GM18870 (cell line): ENCODE measurements around the gene SMIM45.
A peak's percentile ranks its signal among the peaks of the same experiment; 100 is the strongest.

Experiments
- ATAC-seq: cut with Tn5 transposase; IDR thresholded peaks from one replicate; pipeline ENCODE4 v1.9.1; 2021; ENCODE audit warnings: moderate library complexity; ENCODE audit not compliant: unreplicated experiment

The SMIM45 gene

DNA sequence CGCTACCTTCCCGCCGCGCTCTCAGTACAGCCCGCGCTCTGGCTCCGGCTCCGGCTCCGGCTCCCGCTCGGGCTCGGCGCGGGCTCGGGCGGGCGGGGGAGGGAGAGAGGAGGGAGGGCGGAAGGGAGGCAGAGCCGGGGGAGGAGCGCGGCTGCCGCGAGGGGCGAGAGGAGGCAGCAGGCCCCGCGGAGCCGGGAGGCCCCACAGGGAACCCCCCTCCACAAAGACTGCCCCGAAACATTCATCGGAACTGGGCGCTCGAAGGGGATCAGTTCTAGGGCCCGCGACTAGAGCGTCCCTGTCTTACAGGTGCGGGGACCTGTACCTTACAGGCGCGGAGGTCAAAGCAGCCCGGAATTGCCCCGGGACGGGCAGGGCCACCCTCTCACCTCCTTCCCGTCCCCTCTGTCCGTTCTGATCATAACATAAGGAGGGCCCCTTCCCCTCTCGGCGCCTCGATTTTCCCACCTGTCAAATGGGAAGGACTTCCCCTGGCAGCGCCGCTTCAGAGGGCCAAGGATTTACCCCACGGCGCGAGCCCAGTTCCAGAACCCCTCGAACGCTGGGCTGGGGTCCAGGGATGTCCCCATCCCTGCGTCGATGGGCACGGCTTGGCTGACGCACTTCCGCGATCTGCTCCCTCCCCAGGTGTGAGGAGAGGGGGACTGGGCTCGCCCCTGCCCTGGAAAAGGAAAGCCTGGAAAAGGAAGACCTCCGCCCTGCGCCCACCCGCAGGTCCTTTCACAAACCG lies 36.7 kb upstream of the SMIM45 start, which contains the start of gene SHISA8:
SHISA8 (minus strand) TSS at position 40 of the 751 bp plus-strand sequence. CDS start 407 bp downstream, outside the sequence.
- ATAC-seq: no peak

GRCh38 chr22:41915786-41916493 lies 36.0 kb upstream of the SMIM45 start:
- ATAC-seq: no peak

DNA sequence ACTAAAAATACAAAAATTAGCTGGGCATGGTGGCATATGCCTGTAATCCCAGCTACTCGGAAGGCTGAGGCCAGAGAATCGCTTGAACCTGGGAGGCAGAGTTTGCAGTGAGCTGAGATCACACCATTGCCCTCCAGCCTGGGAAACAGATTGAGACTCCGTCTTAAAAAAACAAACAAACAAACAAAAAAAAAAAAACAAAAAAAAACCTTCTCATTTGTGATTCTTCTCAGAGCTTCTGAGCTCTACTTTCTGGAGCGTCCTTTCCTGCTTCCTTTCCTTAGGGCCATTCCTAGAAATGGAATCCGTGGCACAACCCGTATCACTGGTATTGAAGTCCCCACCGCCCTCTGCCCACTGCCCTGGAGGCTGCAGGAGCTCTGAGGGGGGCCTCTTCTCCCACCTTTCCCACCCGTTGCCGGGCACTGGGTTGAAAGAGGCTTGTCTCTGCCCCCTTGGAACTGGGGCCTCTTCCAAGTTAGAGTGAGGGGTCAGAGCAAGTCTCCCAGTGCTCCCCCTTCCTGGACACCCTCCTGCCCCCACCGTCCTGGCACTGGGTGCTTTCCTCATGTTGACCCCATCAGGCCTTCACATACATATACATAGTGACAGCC lies 35.1 kb upstream of the SMIM45 start:
- ATAC-seq: no peak

- no peak for ATAC-seq
These were observed 34.5 kb upstream of the SMIM45 start for GRCh38 chr22:41917375-41917902.

GRCh38 chr22:41917903-41918791 lies 33.8 kb upstream of the SMIM45 start:
- no peak for ATAC-seq

DNA sequence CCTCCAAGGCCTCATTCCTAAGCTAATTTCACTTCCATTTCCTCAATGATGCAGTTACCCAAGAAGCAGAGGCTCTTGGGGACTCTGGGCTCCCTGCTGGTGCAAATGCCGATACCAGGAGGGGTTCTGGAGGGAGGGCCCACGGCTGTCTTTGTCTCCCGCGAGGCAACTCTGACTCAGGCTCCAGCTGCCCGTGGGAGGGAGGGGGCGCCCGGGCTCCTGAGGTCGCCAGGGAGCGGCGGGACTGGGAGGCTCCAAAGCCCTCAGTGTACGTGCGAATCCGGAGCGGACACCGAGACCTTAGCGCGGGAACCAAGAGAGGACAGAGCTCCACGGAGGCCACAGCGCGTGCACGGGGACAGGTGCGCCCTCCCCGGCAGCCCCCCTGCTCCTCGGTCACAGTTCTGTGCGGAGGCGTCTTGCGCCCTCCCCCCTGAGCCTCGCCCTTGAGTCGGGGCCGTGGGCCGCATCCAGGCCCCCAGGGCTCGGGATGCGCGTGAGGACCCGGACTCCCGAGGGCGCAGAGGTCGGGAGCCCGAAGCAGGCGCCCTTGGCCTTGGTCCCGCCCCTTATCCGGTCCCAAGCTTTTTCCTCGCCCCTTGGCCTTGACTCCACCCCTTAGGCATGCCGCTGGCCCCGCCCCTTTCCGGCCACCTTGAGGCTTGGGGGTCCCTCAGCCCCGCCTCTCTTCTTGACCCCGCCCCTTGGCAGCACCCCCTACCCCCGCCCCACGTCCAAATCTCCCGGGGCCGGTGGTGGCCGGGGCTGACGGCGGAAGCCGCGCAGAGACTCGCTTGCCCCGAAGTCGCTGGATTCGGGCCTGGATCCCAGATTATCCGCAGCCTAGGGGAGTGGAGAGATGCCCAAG lies 32.4 kb upstream of the SMIM45 start:
- peak; percentile 33 for ATAC-seq

GRCh38 chr22:41920271-41920976 lies 31.5 kb upstream of the SMIM45 start:
- ATAC-seq: peak; percentile 11

- ATAC-seq: no peak
These were observed 29.6 kb upstream of the SMIM45 start for GRCh38 chr22:41922328-41922727.

GRCh38 chr22:41922940-41923594 lies 28.9 kb upstream of the SMIM45 start:
- ATAC-seq: no peak

- ATAC-seq: no peak
These were observed 28.2 kb upstream of the SMIM45 start for GRCh38 chr22:41923595-41924276.

DNA sequence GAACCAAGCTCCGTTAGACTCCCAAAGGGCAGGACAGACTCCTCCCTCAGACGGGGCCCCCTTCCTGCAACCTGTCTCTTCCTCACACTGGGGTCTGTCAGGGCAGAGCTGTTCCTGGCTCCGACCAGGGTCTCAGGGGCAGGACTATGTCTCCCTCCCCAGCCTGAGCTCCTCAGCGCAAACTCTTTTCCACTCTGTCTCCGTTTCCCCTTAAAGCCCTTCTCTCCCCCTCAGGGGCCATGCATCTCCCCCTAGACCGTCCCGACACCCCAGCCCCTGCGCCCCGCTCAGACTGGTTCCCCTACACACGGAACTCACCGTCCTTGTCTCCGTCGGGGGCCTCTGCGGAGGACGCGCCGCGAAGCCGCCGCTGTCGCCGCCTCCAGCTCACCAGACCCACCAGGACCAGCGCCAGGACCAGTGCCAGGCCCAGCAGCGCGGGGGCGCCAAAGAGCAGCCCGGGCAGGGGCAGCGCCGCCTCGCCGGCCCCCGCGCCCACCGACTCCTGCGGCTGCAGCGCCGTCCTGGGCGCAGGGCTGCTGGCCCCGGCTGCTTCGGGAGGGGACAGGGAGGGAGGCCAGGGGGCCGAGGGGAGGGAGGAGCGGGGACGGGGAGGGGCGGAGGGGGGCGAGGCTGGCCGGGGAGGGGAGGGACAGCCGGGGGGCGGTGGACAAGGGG lies 26.0 kb upstream of the SMIM45 start:
- no peak for ATAC-seq

- ATAC-seq: no peak
These were observed 24.1 kb upstream of the SMIM45 start for GRCh38 chr22:41927813-41928212.

DNA sequence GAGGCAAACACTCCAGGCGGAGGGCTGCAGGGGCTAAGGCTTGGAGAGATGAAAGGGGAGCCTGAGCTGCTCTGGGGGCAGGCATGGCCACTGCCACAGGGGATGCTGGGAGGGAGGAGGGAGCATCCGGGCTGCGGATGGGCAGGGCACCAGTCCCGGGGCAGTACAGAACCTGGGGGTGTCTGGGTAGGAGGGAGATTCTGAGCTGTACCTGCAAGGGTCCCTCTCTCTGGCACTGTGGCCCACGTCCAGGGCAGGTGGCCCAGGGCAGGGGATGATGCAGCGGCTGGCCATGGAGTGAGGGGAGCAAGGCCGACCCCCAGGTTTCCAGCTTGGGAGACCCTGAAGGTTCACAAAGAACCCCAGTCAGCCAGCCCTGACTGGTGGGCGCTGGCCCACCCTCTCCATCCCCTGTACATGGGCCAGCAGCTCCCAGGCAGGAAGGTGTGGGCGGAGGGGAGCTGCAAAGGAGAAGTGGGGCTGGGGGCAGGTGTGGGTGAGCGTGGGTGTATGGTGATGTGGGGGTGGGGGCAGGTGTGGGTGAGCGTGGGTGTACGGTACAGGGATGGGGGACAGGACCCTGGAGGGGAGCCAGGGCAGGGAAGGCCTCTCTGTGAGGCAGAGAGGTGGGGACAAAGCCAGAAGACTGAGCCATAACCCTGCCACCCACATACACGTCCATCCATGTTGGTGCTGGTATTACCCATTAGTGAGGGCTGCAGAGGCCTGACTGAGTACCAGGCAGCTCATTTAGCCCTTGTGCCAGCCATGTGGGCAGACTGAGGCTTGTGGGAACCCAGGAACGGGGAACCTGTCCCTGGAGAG lies 23.1 kb upstream of the SMIM45 start:
- ATAC-seq: no peak

GRCh38 chr22:41929418-41929810 lies 22.5 kb upstream of the SMIM45 start:
- no peak for ATAC-seq

- ATAC-seq: no peak
These were observed 20.2 kb upstream of the SMIM45 start for GRCh38 chr22:41931701-41932269.

DNA sequence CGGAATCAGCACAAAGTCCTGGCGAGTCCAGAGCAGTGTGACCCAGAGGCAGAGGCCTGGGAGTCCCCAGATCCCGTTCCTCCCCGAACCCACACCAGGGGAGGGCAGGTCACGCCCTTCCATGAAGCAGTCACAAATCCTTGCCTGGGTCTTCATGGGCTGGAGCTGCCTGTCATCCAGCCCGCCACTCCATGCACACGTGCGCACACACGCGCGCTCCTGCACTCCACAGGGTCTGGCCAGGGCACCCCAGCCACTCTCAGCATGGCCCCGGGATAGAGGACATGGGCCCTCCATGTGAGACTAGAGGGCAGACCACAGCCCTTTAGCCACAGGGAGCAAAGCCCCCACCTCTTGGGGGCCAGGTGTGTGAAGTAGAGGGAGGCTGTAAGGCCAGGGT lies 19.6 kb upstream of the SMIM45 start:
- no peak for ATAC-seq
